IMR-90 (cell line): Measurements from ENCODE around the gene GGACT. TPM values are rescaled to one million over a fixed set of nuclear protein-coding genes. Genes with fewer than 3 reads are reported as not detected.

Source experiments
- ATAC-seq: fragments of 200-7000 bp; cut with Tn5 transposase; 2 replicates; pipeline ENCODE4 v1.9.1; 2020; ENCODE audit warnings: low read depth, mild to moderate bottlenecking, moderate library complexity
- BruUV-seq: library from RNA; stranded (reverse); fragments of 400-500 nt; replicated peaks from 2 replicates; lab custom pipeline; 2021; lab: Mats Ljungman, UMichigan
- CTCF ChIA-PET: fragments of 300-600 bp; formaldehyde crosslinking; extraction: SDS; loops from one replicate; lab custom pipeline; 2021; ENCODE audit warnings: antibody characterized with exemption; lab: Yijun Ruan, JAX
- POLR2A ChIA-PET: fragments of 300-600 bp; sonication (Branson Sonifier 250); formaldehyde crosslinking; loops from one replicate; lab custom pipeline; 2022; ENCODE audit warnings: antibody characterized with exemption; ENCODE audit not compliant: unreplicated experiment; lab: Charles Lee
- DNase-seq: peaks from one replicate; pipeline ENCODE4 v3.0.0; 2013
- H2AFZ ChIP-seq: replicated peaks from 2 replicates; pipeline ENCODE3; 2013; ENCODE audit warnings: low read length, mild to moderate bottlenecking; ENCODE audit not compliant: poor library complexity
- H2AK5ac ChIP-seq: 2 replicates; pipeline ENCODE4 v1.6.1; 2013; ENCODE audit warnings: low read depth, low read length, inconsistent platforms
- H2AK9ac ChIP-seq: replicated peaks from 2 replicates; pipeline ENCODE3; 2013; ENCODE audit warnings: mild to moderate bottlenecking, low read depth, low read length, moderate library complexity; ENCODE audit not compliant: poor library complexity
- H2BK120ac ChIP-seq: 2 replicates; pipeline ENCODE4 v1.6.1; 2013; ENCODE audit warnings: low read depth, low read length, inconsistent platforms
- H2BK15ac ChIP-seq: 3 replicates; pipeline ENCODE4 v1.6.1; 2013; ENCODE audit warnings: low read depth, low read length, inconsistent platforms
- H2BK20ac ChIP-seq: 2 replicates; pipeline ENCODE4 v1.6.1; 2013; ENCODE audit warnings: low read depth, mild to moderate bottlenecking, inconsistent platforms, low read length, moderate library complexity
- H2BK5ac ChIP-seq: 2 replicates; pipeline ENCODE4 v1.6.1; 2013; ENCODE audit warnings: mild to moderate bottlenecking, low read depth, low read length, inconsistent platforms; ENCODE audit not compliant: poor library complexity, severe bottlenecking
- H3K14ac ChIP-seq: replicated peaks from 2 replicates; pipeline ENCODE4 v1.6.1; 2013; ENCODE audit warnings: low read depth, low read length, inconsistent platforms
- H3K18ac ChIP-seq: 2 replicates; pipeline ENCODE4 v1.6.1; 2013; ENCODE audit warnings: low read depth, low read length, control low read depth
- H3K23ac ChIP-seq: 2 replicates; pipeline ENCODE4 v1.6.1; 2013; ENCODE audit warnings: low read depth, low read length, inconsistent platforms
- H3K27ac ChIP-seq: 2 replicates; pipeline ENCODE4 v1.5.1; 2013; ENCODE audit warnings: mild to moderate bottlenecking, control low read depth, low read length; ENCODE audit not compliant: insufficient read depth
- H3K27me3 ChIP-seq: 2 replicates; pipeline ENCODE4 v1.6.1; 2013; ENCODE audit warnings: low read length; ENCODE audit not compliant: control insufficient read depth, insufficient read depth
- H3K36me3 ChIP-seq: 2 replicates; pipeline ENCODE4 v1.6.1; 2013; ENCODE audit warnings: low read length, mixed read lengths; ENCODE audit not compliant: control insufficient read depth, insufficient read depth
- H3K4ac ChIP-seq: 2 replicates; pipeline ENCODE4 v1.6.1; 2013; ENCODE audit warnings: low read depth, low read length, inconsistent platforms
- H3K4me1 ChIP-seq: 2 replicates; pipeline ENCODE4 v1.6.1; 2013; ENCODE audit warnings: low read length, mixed read lengths; ENCODE audit not compliant: control insufficient read depth, insufficient read depth
- H3K4me2 ChIP-seq: 2 replicates; pipeline ENCODE4 v1.6.1; 2013; ENCODE audit warnings: low read depth, mild to moderate bottlenecking, control low read depth, low read length, moderate library complexity
- H3K4me3 ChIP-seq: 2 replicates; pipeline ENCODE4 v1.5.1; 2013; ENCODE audit warnings: low read depth, mild to moderate bottlenecking, control low read depth, low read length, moderate library complexity; ENCODE audit not compliant: insufficient read depth
- H3K56ac ChIP-seq: 2 replicates; pipeline ENCODE4 v1.6.1; 2013; ENCODE audit warnings: low read length, inconsistent platforms; ENCODE audit not compliant: insufficient read depth; ENCODE audit errors: extremely low read depth
- H3K79me1 ChIP-seq, 2 experiments: 2 replicates each; pipeline ENCODE4 v1.6.1; 2013; ENCODE audit warnings: low read length in 2 of 2, inconsistent platforms in 1 of 2, low read depth in 1 of 2
- H3K9ac ChIP-seq: 2 replicates; pipeline ENCODE4 v1.6.1; 2013; ENCODE audit warnings: low read depth, low read length, control low read depth
- H3K9me1 ChIP-seq: 2 replicates; pipeline ENCODE4 v1.6.1; 2013; ENCODE audit warnings: low read length, inconsistent platforms; ENCODE audit not compliant: insufficient read depth
- H3K9me3 ChIP-seq: 2 replicates; pipeline ENCODE4 v1.6.1; 2013; ENCODE audit warnings: low read length; ENCODE audit not compliant: control insufficient read depth, insufficient read depth
- H4K20me1 ChIP-seq: 2 replicates; pipeline ENCODE4 v1.6.1; 2013; ENCODE audit warnings: low read length, inconsistent platforms; ENCODE audit not compliant: insufficient read depth
- H4K5ac ChIP-seq: 2 replicates; pipeline ENCODE4 v1.6.1; 2013; ENCODE audit warnings: mild to moderate bottlenecking, low read depth, low read length, control low read depth
- H4K8ac ChIP-seq, 2 experiments: 2 replicates each; pipeline ENCODE4 v1.6.1; 2013; ENCODE audit warnings: low read depth in 2 of 2, low read length in 2 of 2, control low read depth in 1 of 2, inconsistent platforms in 1 of 2
- H4K91ac ChIP-seq: 2 replicates; pipeline ENCODE4 v1.6.1; 2013; ENCODE audit warnings: low read depth, low read length, inconsistent platforms; ENCODE audit not compliant: insufficient read depth
- BHLHE40 ChIP-seq: fragments of 150-350 bp; IDR thresholded peaks from 2 replicates; pipeline ENCODE4 v1.6.1; 2016; ENCODE audit warnings: mild to moderate bottlenecking, low read depth, low read length
- FOS ChIP-seq: fragments of 150-350 bp; IDR thresholded peaks from 2 replicates; pipeline ENCODE4 v1.6.1; 2016; ENCODE audit warnings: low read depth, low read length
- MAFK ChIP-seq: IDR thresholded peaks from 2 replicates; pipeline ENCODE4 v1.6.1; 2012; ENCODE audit warnings: low read depth, low read length, improper control_type of control experiment
- MAZ ChIP-seq: IDR thresholded peaks from 2 replicates; pipeline ENCODE4 v1.6.1; 2012; ENCODE audit warnings: low read depth, mild to moderate bottlenecking, low read length, improper control_type of control experiment, moderate library complexity, borderline replicate concordance
- MXI1 ChIP-seq: IDR thresholded peaks from 2 replicates; pipeline ENCODE4 v1.6.1; 2012; ENCODE audit warnings: low read depth, mild to moderate bottlenecking, low read length, moderate library complexity, borderline replicate concordance
- NFE2L2 ChIP-seq: fragments of 150-350 bp; IDR thresholded peaks from 2 replicates; pipeline ENCODE4 v1.6.1; 2016; ENCODE audit warnings: low read depth, mild to moderate bottlenecking, low read length
- POLR2A ChIP-seq: IDR thresholded peaks from 2 replicates; pipeline ENCODE4 v1.6.1; 2012; ENCODE audit warnings: mild to moderate bottlenecking, low read depth, low read length
- SMC3 ChIP-seq: fragments of 150-350 bp; IDR thresholded peaks from 2 replicates; pipeline ENCODE4 v1.6.1; 2016; ENCODE audit warnings: low read depth, mild to moderate bottlenecking, antibody characterized with exemption, low read length, moderate library complexity
- WGBS, 2 experiments: methylation state at CpG; one replicate each; pipeline versions ENCODE4 v1.1.5 to v1.1.7; 2013; ENCODE audit warnings: missing lambda C conversion rate in 2 of 2; ENCODE audit not compliant: insufficient read length in 1 of 2; ENCODE audit errors: extremely low coverage in 2 of 2; 5-methylcytosine and 5-hydroxymethylcytosine counted together
- dilution Hi-C: fragments of 300-500 bp; cut with HindIII; formaldehyde crosslinking; loops from one replicate; pipeline ENCODE4 v1.14.3; 2018; ENCODE audit warnings: low sequenced_read_pairs; ENCODE audit not compliant: unreplicated experiment
- in situ Hi-C: fragments of 300-500 bp; cut with MboI; formaldehyde crosslinking; loops from 3 replicates; pipeline ENCODE4 v1.14.3; 2019; ENCODE audit warnings: low sequenced_read_pairs, inconsistent platforms, mixed read lengths
- intact Hi-C: fragments of 100-400 bp; cut with micrococcal nuclease; formaldehyde crosslinking; loops from 2 replicates; pipeline ENCODE4 v1.10.0; 2022
- polyA plus RNA-seq, 3 experiments: library from polyadenylated mRNA; depleted of rRNA; stranded (reverse); fragments of >200 nt; gene quantifications; 2 replicates each; pipeline ENCODE4 v1.2.3, GENCODE V29; 2012; ENCODE audit warnings: low replicate concordance in 1 of 3
- total RNA-seq: library from RNA; depleted of rRNA; stranded (reverse); fragments of >200 nt; gene quantifications from 2 replicates; pipeline ENCODE4 v1.2.3, GENCODE V29; 2012
- TF ChIP-seq, protein P1 (sequence below): fragments of 150-350 bp; IDR thresholded peaks from 2 replicates; pipeline ENCODE4 v1.6.1; 2017; ENCODE audit warnings: mild to moderate bottlenecking, antibody characterized with exemption, low read length, low read depth
- TF ChIP-seq, protein P2 (sequence below): fragments of 150-350 bp; IDR thresholded peaks from 2 replicates; pipeline ENCODE4 v1.6.1; 2016; ENCODE audit warnings: low read depth, mild to moderate bottlenecking, low read length, moderate library complexity, borderline replicate concordance
- TF ChIP-seq, protein P3 (sequence below): conservative IDR thresholded peaks from 2 replicates; pipeline ENCODE4 v1.5.1; 2012; ENCODE audit warnings: mild to moderate bottlenecking, low read depth, low read length, improper control_type of control experiment

The GGACT gene
- total and polyA plus RNA-seq, 2 of the 4 experiments (the other 2 are of a cell fraction), result 2.0 to 2.6 TPM

DNA sequence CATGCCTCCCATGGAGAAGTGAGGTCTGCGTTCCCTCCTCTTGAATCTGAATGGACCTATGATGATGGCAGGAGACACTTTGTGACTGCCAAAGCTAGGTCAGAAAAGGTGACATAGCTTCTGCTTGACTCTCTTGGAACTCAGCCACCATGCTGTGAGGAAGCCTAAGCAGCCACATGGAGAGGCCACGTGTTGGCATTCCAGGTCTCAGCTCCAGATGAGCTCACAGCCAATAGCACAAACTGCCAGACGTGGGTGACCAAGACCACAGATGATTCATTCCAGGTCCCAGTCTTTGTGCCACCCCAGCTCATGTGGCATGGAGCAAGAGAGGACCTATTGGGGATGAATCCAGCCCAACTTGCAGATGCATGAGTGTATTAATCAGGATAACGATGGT is 8.7 kb upstream of the GGACT start:
- peak; percentile 17 for DNase-seq
- CTCF ChIA-PET, result no interaction called here
- Histone ChIP-seq H3K36me3 (no peaks in the 10 kb centered on the region), H2AFZ (peak overlapping the region; percentile 47), H3K9me1 (no peaks in the 10 kb centered on the region), H4K91ac (no peak overlapping the region), H3K14ac (no peak overlapping the region), H2AK9ac (no peak overlapping the region), H3K27ac (no peak overlapping the region), H3K4me1 (no peaks in the 10 kb centered on the region), H3K27me3 (peaks cover 4% of the 10 kb centered on the region), H2BK20ac (no peak overlapping the region), H4K5ac (no peak overlapping the region), H2AK5ac (no peak overlapping the region), H3K9ac (no peak overlapping the region), H3K79me1 (no peaks in the 10 kb centered on the region), H3K56ac (no peak overlapping the region), H2BK15ac (no peak overlapping the region), H4K8ac (no peak overlapping the region), H2BK120ac (no peak overlapping the region), H3K4ac (no peak overlapping the region), H2BK5ac (no peak overlapping the region), H3K23ac (no peak overlapping the region), H3K4me3 (no peak overlapping the region), H3K18ac (no peak overlapping the region), H4K20me1 (no peaks in the 10 kb centered on the region), H3K4me2 (no peak overlapping the region), H3K9me3 (no peaks in the 10 kb centered on the region; the same call in 1 of the 2 replicates)
- POLR2A ChIA-PET, result no interaction called here
- in situ Hi-C loops (no loop called here), dilution Hi-C loops (no loop called here), intact Hi-C loops (loop anchor here (10.0 kb wide), 1 partner anchor 408 kb away; no protein-coding TSS in a partner anchor)
- no TSS peak for BruUV-seq
- no CpG with 5 or more reads among the region's 4 CpGs for whole genome bisulfite sequencing, 2 experiments
- ATAC-seq, result no peak
- TF ChIP-seq, protein P1, sequence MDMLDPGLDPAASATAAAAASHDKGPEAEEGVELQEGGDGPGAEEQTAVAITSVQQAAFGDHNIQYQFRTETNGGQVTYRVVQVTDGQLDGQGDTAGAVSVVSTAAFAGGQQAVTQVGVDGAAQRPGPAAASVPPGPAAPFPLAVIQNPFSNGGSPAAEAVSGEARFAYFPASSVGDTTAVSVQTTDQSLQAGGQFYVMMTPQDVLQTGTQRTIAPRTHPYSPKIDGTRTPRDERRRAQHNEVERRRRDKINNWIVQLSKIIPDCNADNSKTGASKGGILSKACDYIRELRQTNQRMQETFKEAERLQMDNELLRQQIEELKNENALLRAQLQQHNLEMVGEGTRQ, result no peak; the same call in 1 of the 2 replicates
- TF ChIP-seq MAZ, result no peak
- TF ChIP-seq FOS, result no peak
- no peak for TF ChIP-seq NFE2L2
- no peak for TF ChIP-seq MAFK
- no peak for TF ChIP-seq BHLHE40
- TF ChIP-seq, protein P2, sequence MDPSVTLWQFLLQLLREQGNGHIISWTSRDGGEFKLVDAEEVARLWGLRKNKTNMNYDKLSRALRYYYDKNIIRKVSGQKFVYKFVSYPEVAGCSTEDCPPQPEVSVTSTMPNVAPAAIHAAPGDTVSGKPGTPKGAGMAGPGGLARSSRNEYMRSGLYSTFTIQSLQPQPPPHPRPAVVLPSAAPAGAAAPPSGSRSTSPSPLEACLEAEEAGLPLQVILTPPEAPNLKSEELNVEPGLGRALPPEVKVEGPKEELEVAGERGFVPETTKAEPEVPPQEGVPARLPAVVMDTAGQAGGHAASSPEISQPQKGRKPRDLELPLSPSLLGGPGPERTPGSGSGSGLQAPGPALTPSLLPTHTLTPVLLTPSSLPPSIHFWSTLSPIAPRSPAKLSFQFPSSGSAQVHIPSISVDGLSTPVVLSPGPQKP, result no peak
- TF ChIP-seq MXI1, result no peak
- TF ChIP-seq POLR2A, result no peak
- TF ChIP-seq SMC3, result no peak
- TF ChIP-seq, protein P3, sequence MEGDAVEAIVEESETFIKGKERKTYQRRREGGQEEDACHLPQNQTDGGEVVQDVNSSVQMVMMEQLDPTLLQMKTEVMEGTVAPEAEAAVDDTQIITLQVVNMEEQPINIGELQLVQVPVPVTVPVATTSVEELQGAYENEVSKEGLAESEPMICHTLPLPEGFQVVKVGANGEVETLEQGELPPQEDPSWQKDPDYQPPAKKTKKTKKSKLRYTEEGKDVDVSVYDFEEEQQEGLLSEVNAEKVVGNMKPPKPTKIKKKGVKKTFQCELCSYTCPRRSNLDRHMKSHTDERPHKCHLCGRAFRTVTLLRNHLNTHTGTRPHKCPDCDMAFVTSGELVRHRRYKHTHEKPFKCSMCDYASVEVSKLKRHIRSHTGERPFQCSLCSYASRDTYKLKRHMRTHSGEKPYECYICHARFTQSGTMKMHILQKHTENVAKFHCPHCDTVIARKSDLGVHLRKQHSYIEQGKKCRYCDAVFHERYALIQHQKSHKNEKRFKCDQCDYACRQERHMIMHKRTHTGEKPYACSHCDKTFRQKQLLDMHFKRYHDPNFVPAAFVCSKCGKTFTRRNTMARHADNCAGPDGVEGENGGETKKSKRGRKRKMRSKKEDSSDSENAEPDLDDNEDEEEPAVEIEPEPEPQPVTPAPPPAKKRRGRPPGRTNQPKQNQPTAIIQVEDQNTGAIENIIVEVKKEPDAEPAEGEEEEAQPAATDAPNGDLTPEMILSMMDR, result no peak
